NB4 (cell line): ENCODE results near the gene CLEC16A.

Experiments used
- DNase-seq: peaks from one replicate; pipeline ENCODE4 v3.0.0; 2010; ENCODE audit warnings: low read depth
- H3K4me3 ChIP-seq: one replicate; pipeline ENCODE4 v1.5.1; 2011; ENCODE audit warnings: mild to moderate bottlenecking, low read depth, low read length, moderate library complexity
- MYC ChIP-seq: IDR thresholded peaks from 2 replicates; pipeline ENCODE4 v1.6.1; 2011; ENCODE audit warnings: low read depth, low read length
- POLR2A ChIP-seq: IDR thresholded peaks from 2 replicates; pipeline ENCODE4 v1.6.1; 2011; ENCODE audit warnings: mild to moderate bottlenecking; ENCODE audit not compliant: insufficient read length; ENCODE audit errors: extremely low read depth
- TF ChIP-seq, protein P1 (sequence below): IDR thresholded peaks from 2 replicates; pipeline ENCODE4 v1.6.1; 2011; ENCODE audit warnings: low read depth, low read length
- TF ChIP-seq, protein P2 (sequence below): IDR thresholded peaks from one replicate; pipeline ENCODE4 v1.5.1; 2012; ENCODE audit warnings: low read depth, low read length

CLEC16A gene

DNA sequence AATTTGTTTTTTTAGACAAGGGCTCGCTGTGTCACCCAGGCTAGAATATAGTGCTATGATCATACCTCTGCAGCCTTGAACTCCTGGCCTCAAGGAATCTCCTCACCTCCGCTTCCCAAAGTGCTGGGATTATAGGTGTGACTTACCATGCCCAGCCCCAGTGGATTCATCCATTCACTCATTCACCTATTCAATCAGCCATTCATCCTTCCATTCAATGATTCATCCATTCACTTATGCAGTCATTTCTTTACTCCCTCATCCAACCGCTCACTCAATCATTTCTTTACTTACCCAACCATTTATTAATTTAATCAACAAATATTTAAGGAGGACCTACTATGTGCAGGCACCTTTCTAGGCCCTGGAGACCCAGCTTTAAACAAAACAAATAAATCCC is 27.8 kb upstream of the CLEC16A start:
- TF ChIP-seq POLR2A (no peak), MYC (no peak)
- TF ChIP-seq, protein P1, sequence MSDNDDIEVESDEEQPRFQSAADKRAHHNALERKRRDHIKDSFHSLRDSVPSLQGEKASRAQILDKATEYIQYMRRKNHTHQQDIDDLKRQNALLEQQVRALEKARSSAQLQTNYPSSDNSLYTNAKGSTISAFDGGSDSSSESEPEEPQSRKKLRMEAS: no peak
- TF ChIP-seq, protein P2, sequence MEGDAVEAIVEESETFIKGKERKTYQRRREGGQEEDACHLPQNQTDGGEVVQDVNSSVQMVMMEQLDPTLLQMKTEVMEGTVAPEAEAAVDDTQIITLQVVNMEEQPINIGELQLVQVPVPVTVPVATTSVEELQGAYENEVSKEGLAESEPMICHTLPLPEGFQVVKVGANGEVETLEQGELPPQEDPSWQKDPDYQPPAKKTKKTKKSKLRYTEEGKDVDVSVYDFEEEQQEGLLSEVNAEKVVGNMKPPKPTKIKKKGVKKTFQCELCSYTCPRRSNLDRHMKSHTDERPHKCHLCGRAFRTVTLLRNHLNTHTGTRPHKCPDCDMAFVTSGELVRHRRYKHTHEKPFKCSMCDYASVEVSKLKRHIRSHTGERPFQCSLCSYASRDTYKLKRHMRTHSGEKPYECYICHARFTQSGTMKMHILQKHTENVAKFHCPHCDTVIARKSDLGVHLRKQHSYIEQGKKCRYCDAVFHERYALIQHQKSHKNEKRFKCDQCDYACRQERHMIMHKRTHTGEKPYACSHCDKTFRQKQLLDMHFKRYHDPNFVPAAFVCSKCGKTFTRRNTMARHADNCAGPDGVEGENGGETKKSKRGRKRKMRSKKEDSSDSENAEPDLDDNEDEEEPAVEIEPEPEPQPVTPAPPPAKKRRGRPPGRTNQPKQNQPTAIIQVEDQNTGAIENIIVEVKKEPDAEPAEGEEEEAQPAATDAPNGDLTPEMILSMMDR: no peak
- no peak overlapping the region for H3K4me3 ChIP-seq
- DNase-seq: no peak

DNA sequence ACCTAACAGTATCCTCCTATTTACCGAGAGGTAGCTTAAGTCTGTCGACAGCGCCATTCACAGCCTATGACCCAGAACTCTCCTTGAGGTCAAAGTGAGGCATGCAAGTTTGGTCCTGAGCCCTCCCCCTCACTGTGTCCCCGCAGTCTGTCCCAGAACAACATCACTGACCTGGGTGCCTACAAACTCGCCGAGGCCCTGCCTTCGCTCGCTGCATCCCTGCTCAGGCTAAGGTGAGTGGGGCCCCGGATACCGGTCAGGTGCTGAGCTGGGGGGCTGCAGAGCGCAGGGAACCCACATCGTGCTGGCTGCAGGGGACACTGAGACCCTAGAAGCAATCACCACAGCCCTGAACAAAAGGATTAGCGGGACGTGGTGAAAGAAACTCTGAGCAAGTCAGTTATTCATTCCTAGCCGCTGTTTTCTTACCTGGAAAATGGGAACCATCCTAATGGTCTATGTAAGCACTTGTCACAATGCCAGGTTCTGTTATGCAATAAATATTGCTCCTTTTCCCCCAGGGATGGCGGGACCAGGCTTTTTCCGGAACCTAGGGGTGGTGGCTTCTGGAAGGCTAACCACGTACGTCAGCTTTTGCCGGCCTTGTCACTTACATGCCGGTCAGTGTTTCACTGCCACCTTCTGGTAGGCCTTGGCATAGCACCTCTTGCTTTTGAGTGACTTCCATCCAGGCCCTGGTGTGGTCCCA is 25.9 kb upstream of the CLEC16A start:
- H3K4me3 ChIP-seq: no peak overlapping the region
- DNase-seq: peak; percentile 91
- TF ChIP-seq, protein P2: peak; percentile 99
- TF ChIP-seq, protein P1: peak; percentile 33; the same call in 1 of the 2 replicates
- no peak for TF ChIP-seq POLR2A
- no peak for TF ChIP-seq MYC

DNA sequence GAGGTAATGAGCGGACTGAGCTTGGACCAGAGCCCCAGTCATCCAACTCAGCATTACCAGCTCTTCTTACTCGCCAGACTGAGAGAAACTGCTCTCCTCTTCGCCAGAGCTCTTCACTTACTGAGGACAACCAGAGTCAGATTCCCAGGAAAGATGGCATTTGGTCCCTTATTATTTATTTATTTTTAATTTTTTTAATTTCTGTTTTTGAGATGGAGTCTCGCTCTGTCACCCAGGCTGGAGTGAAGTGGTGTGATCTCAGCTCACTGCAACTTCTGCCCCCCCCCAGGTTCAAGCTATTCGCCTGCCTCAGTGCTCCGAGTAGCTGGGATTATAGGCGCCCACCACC is 25.4 kb upstream of the CLEC16A start:
- TF ChIP-seq POLR2A (no peak), MYC (no peak)
- TF ChIP-seq, protein P1: no peak
- TF ChIP-seq, protein P2: no peak
- H3K4me3 ChIP-seq: no peak overlapping the region
- no peak for DNase-seq

DNA sequence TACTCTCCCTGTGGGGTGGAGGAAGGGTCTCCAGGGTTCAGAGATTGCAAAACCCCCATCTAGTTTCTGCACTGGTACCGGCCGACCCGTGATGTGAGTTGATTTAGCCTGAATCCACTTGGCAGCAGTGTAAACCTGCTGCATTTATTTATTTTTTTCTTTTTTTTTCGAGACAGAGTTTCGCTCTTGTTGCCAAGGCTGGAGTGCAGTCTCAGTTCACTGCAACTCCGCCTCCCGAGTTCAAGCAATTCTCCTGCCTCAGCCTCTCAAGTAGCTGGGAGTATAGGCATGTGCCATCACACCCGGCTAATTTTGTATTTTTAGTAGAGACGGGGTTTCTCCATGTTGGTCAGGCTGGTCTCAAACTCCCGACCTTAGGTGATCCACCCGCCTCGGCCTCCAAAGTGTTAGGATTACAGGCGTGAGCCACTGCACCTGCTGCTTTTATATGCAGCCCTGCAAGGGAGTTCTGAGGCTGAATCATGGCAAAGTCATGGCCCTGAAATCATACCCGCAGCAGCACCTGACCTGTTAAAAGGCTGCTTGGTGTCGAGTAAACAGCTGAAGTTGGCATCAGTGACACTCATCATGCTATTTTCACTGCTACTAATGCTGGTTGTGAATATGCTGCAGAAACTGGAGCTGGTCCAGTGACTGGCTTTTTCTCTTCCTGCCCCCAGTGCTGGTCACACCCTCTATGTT is 23.5 kb upstream of the CLEC16A start:
- H3K4me3 ChIP-seq: no peak overlapping the region
- TF ChIP-seq, protein P1: no peak
- TF ChIP-seq MYC: no peak
- TF ChIP-seq POLR2A: no peak
- TF ChIP-seq, protein P2: no peak
- DNase-seq: no peak

DNA sequence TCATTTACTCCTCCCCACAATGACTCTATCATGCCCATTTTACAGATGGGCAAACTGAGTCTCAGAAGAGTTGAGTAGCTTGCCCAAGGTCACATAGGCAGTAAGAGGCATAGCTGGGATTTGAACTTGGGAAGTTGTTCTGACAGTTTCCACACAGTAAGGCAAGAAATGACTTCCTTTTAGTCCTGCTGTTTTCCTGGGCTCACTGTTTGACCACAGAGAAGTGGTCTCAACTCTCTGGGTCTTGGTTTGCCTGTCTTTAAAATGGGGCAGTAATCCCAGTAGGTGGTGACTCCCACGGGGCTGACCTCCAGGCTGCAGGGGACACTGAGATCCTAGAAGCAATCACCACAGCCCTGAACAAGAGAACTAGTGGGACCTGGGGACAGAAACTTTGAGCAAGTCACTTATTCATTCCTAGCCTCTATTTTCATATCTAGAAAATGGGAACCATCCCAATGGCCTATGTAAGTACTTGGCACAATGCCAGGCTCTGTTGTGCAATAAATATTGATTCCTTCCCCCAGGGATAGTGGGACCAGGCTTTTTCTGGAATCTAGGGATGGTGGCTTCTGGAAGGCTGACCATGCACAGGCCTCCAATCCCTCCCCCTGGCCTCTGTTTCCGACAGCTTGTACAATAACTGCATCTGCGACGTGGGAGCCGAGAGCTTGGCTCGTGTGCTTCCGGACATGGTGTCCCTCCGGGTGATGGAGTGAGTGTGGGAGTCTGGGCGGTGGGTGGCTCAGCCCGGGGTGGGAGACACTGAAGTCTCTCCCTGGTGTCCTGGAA is 22.6 kb upstream of the CLEC16A start:
- H3K4me3 ChIP-seq: no peak overlapping the region
- TF ChIP-seq, protein P2: no peak
- TF ChIP-seq, protein P1: no peak
- no peak for TF ChIP-seq MYC
- no peak for DNase-seq
